ENCODE measurements around the gene ACOT9.
"Not testable (repeated sequence)": the region's sequence is repeated elsewhere in the genome, so short reads cannot be mapped to it uniquely, and the experiment has no call there.

The ACOT9 gene

DNA sequence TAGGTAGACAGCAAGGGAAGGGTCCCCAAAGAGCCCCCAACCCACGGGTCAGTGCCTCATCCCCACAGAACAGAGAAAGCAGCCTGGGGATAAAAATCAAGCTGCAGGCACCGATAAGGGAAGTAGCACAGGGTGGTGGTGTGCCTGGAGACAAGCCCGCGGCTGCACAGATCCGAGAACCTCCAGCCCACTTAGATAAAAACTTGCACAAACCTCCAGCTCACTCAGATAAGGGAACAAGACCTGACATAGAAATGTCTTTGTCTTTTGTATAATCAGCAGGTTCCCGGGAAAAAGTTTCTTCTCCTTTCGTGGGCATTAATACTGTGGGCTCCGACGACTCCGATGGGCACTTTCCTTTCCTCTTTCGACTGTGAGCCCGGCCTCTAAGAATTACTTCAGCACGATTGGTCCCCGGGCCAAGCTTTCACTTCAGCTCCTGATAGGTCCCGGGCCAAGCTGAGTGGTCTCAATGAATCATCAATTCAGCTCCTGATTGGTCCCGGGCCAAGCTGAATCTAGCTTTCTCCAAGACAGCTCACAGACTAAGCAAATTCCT lies 43.4 kb downstream of the ACOT9 start:
- peak; percentile 11 to 16 for DNase-seq (ENCODE audit: extremely low read depth in 1 of 2, low read depth in 1 of 2)

DNA sequence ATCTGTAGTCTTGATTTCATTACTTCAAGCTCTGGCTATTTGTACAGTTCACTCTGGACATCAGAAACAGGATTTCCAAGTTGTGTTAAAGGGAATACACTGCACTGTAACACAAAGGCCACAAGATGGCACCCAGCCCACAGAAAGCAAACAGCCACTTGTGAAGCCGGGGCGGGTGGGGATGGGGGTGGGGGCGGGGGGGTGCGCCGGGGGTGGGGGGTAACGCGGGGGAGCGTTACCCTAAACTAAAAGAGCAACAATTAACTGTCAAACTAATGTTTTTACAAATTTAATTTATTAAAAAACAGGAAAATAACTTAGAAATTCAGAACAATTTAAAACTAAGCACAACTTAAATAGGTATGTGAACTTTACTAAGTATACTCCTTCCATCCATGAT lies 48.5 kb downstream of the ACOT9 start:
- peak in 1 of 2 donors; percentile 11 for DNase-seq (ENCODE audit: extremely low read depth in 1 of 2, low read depth in 1 of 2)

DNA sequence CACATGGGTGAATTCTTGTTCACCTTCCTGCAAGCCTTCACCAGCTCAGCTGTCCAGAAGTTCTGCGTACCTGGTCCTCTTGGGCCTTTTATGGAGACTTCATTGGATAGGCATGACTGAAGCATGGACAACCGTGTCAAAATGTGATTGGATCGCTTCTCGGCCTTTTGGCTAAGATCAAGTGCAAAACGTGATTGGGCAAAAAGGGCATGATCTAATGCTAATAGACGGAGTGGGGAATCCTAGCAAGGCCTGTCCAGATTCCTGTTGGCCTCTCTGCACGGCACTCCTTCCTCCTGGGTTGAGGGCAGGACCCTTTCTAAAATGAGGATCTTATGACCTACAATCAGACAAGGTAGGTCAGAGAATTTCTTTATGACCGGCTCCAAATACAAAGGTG lies 50.9 kb downstream of the ACOT9 start:
- DNase-seq (ENCODE audit: extremely low read depth in 1 of 2, low read depth in 1 of 2), result no peak

DNA sequence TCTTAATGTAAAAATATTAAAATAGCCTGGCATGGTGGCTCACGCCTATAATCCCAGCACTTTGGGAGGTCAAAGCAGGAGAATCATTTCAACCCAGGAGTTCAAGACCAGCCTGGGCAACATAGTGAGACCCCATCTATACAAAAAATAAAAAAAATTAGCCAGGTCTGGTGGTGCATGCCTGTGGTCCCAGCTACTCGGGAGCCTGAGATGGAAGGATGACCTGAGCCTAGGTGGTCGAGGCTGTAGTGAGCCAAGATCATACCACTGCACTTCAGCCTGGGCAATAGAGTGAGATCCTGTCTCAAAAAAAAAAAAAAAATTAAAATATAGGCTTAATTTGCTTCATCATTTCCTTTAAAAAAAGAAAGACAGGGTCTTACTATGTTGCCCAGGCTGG lies 66.6 kb downstream of the ACOT9 start:
- not testable (repeated sequence) for DNase-seq (ENCODE audit: extremely low read depth in 1 of 2, low read depth in 1 of 2)

DNA sequence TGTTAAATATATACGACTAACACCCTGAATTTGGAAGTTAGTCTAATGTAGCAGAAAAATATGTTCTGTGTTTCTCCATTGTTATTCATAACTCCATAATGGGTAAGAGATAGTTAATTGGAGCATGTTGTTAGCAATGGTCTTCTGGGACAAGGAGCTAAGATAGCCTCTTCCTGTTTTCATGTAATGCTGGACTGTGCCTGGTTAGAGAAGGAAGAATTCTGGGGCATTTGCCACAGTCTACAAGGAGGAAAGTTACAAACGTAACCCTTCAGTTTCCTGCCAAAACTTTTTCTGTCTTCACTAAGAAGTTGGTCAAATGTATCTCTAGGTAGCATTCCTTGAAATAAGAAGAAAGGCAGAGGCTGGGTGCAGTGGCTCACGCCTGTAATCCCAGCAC lies 70.0 kb downstream of the ACOT9 start:
- no peak for DNase-seq (ENCODE audit: extremely low read depth in 1 of 2, low read depth in 1 of 2)

GRCh38 chrX:23670528-23670927 lies 72.5 kb downstream of the ACOT9 start:
- DNase-seq (ENCODE audit: extremely low read depth in 1 of 2, low read depth in 1 of 2), result no peak

DNA sequence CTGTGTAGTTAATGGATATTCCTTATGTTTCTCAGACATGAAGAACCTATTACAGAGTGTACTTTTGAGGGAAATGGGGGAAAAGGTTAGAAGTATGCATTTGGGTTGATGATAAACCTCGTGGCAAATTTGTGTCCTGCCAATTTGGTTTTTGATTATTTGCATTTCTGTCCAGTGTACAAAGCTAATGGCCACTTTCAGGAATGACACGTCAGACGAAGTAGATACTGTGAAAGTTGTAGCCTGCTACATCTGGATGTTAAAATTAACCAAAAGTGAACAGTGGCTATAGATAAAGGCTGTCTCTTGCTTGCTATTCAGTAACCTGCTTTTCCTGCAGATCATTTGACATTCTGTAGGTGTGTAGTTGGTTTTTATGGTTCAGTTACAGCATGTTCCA lies 74.7 kb downstream of the ACOT9 start:
- no peak for DNase-seq (ENCODE audit: extremely low read depth in 1 of 2, low read depth in 1 of 2)

GRCh38 chrX:23667239-23668177 lies 75.6 kb downstream of the ACOT9 start, which contains the start of gene PRDX4:
TSS of gene PRDX4 (plus strand) at chrX:23667493. CDS start at chrX:23667571, 78 bp downstream.
- DNase-seq (ENCODE audit: extremely low read depth in 1 of 2, low read depth in 1 of 2), result peak; percentile 59 to 66

GRCh38 chrX:23666282-23666681 lies 76.8 kb downstream of the ACOT9 start:
- no peak for DNase-seq (ENCODE audit: extremely low read depth in 1 of 2, low read depth in 1 of 2)

- no peak for DNase-seq (ENCODE audit: extremely low read depth in 1 of 2, low read depth in 1 of 2)
Observed at GRCh38 chrX:23664496-23664895, 78.6 kb downstream of the ACOT9 start.

- no peak for DNase-seq (ENCODE audit: extremely low read depth in 1 of 2, low read depth in 1 of 2)
Observed at GRCh38 chrX:23662853-23663252, 80.2 kb downstream of the ACOT9 start.

GRCh38 chrX:23662187-23662586 lies 80.9 kb downstream of the ACOT9 start:
- no peak for DNase-seq (ENCODE audit: extremely low read depth in 1 of 2, low read depth in 1 of 2)

- DNase-seq (ENCODE audit: extremely low read depth in 1 of 2, low read depth in 1 of 2), result no peak
Observed at GRCh38 chrX:23661671-23662070, 81.4 kb downstream of the ACOT9 start.

DNA sequence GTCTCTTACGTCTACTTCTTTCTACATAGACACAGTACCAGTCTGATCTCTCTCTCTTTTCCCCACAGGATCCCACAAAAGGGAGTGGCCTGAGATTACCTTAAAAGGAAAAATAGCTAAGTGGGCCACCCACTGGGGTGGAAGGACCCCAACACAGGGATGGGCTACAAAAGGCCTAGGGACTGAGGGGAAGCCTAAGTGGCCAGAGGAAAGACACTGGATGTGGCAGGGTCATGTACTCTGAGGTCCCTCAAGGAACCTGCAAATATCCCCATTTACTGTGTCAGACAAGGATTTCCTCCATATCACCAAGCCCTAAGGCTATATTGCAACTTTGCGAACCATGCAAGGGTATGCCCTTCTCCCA lies 82.3 kb downstream of the ACOT9 start:
- DNase-seq (ENCODE audit: extremely low read depth in 1 of 2, low read depth in 1 of 2), result no peak

DNA sequence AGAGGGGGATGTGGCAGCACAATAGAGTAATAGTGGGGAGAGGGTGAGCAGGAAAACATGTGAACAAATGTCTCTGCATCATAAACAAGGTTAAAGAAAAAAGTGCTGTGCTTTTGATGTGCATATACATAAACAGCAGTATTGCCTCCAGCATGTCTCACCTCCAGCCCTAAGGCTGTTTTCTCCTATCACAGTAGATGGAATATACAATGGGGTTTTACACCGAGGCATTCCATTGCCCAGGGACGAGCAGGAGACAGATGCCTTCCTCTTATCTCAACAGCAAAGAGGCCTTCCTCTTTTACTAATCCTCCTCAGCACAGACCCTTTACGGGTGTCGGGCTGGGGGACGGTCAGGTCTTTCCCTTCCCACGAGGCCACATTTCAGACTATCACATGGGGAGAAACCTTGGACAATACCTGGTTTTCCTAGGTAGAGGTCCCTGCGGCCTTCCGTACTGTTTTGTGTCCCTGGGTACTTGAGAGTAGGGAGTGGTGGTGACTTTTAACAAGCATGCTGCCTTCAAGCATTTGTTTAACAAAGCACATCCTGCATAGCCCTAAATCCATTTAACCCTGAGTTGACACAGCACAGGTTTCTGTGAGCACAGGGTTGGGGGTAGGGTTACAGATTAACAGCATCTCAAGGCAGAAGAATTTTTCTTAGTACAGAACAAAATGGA lies 82.9 kb downstream of the ACOT9 start:
- not testable (repeated sequence) for DNase-seq (ENCODE audit: extremely low read depth in 1 of 2, low read depth in 1 of 2)

DNA sequence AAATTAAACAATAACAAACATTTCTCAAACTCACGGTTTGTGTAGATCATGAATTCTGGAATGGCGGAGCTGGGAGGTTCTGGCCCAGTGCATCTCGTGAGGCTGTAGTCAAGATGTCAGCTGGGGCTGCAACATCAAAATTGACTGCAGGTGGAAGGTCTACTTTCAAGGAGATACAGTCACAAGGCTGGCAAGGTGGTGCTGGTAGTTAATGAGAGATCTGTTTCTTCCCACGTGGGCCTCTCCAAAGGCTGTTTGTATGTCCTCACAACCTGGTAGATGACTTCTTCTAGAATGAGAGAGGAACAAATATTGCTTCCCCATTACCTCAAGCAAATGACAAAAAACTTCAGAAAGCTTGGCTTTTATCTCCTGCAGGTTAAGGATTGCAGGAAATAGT lies 83.7 kb downstream of the ACOT9 start:
- DNase-seq (ENCODE audit: extremely low read depth in 1 of 2, low read depth in 1 of 2), result no peak

GRCh38 chrX:23656684-23657083 lies 86.4 kb downstream of the ACOT9 start:
- no peak for DNase-seq (ENCODE audit: extremely low read depth in 1 of 2, low read depth in 1 of 2)

GRCh38 chrX:23656091-23656490 lies 87.0 kb downstream of the ACOT9 start:
- no peak for DNase-seq (ENCODE audit: extremely low read depth in 1 of 2, low read depth in 1 of 2)
